HL-60/S4 treated with retinoic acid at 250 ng/mL for 4 days and 3 days (cell line): Measurements from ENCODE around the gene LIG1.

ENCODE experiments used
- in situ Hi-C: fragments of 300-500 bp; cut with MboI; formaldehyde crosslinking; loops from 2 replicates; pipeline ENCODE4 v1.7.0; 2022; ENCODE audit warnings: low sequenced_read_pairs

The LIG1 gene

DNA sequence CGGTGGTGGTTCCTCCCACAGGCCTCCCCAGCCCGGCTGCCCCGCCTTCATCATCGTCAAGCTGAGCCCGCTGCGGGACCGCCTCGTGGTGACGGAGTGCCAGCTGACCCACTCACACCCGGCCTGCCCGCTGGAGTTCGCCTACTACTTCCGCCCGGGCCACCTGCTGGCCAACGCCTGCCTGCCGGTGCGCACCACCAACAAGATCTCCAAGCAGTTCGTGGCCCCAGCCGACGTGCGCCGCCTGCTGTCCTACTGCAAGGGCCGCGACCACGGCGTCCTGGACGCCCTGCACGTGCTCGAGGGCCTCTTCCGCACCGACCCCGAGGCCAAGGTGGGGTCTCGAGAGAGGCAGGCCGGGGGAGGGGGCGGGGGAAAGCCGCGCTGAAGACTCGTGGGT is 12.3 kb upstream of the LIG1 start:
- in situ Hi-C loops = no loop called here

DNA sequence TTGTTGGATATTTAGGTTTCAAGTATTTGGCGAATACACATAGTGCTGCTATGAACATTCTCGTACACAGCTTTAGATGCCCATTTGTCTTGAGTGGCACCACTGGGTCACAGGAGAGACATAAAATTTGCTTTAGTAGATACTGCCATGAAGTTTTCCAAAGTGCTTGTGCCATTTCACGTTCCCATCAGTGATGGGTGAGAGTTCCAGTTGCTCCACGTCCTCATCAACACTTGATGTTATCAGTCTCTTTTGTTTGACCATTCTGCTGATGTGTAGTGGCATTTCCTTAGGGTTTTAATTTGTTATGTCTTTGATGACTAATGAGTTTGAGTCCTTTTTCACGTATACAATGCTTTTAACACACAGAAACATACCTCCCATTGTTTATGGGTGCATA is 11.4 kb upstream of the LIG1 start:
- in situ Hi-C loops = no loop called here

DNA sequence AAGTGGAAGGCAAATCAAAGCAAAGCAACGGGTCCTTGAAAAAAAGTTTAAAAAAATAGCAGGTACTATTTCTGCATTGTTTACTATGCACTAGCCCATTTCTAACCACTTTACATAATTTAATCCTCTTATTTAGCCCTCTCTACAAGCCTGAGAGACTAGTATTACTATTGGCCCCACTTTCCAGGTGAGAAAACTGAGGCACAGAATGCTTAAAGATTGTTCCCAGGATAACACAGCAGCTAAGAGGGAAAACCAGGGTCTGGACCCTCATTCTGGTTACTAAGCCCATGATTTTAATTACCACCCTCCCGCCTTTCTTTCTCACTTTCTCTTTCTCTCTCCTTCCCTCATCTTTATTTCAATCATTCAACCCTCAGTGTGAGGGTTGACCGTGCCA is 6.1 kb upstream of the LIG1 start:
- in situ Hi-C loops = no loop called here

DNA sequence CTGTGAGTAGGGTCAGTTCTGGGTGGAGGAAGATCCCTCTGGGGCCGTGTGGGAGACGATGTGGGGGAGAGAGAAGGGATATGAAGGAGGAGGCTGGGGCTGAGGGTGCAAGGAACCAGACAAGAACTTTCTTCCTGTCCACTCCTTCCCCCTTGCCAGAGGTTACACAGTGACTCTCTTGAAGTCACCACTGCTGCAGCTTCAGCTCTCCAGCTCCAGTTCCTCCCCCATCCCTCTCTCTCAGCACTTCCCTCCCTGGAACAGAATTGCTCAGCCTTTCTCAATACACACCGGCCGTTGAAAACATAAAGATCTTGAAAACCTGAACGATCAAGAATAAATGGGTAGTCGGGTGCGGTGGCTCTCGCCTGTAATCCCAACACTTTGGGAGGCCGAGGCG is 5.4 kb upstream of the LIG1 start:
- in situ Hi-C loops = no loop called here

DNA sequence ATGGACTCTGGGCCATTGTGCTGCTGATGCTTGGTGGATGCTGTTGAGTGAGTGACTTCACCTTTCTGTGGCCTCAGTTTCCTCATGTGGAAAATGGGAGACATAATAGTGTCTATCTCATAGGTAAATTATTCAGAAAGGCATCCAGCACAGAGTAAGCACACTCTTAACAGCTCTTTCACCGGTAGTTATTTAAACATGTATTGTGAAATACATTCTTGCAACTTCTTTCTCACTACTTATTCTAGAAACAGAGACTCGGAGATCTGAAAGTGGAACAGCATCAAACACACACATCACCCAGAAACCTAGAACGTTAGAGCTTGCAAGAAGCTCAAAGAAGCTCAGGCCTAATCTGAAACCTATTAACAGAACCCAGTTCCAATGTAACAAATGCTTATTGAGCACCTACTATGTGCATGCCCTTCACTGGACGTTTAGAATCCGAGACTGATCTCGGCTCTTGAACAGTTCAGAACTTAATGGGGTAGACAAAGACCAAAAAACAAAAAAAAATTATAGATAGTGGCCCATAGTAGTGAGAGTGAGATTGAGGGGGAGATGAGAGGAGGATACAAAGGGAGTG is 4.4 kb upstream of the LIG1 start:
- in situ Hi-C loops = no loop called here

DNA sequence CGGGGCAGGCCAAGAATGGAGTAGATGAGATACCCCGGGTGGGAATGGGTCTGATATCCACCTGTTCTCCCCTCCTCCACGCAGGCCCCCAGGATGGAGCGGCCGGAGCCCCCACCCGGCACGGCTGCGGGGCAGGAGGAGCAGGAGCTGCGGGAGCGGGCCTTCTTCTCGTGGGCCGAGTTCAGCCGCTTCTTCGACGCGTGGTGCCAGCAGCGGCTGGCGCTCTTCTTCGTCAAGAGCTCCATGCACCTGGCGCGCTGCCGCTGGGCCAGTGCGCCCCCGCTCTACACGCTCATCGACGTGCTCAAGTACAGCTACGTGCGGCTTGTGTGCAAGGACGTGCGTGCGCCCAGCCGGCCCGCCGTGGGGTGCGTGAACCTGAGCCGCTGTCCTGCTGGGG is 1.6 kb upstream of the LIG1 start:
- in situ Hi-C loops = no loop called here

DNA sequence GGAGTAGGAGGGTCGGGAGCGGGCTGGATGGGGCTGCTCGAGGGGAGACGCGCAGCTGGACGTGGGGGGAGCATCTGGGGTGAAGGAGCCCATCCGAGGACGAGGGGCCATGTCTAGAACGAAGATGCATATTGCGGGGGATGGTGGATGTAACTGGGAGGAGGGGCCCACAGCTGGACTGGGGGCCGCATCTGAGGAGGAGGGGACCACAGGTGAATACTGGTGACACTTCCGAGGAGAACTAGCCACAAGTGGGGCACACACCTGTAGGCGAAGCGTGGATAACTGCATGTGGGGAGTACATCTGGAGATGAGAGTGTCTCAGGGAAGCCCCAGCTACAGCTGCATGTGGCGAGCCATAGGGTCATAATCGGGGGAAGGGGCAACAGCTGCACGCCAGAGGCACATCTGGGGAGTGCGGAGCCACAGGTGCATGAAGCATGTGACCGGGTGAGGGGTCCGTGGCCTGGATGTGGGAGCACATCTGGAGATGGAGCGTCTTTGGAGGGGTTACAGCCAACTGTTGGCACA is 738 bp upstream of the LIG1 start:
- in situ Hi-C loops = no loop called here

DNA sequence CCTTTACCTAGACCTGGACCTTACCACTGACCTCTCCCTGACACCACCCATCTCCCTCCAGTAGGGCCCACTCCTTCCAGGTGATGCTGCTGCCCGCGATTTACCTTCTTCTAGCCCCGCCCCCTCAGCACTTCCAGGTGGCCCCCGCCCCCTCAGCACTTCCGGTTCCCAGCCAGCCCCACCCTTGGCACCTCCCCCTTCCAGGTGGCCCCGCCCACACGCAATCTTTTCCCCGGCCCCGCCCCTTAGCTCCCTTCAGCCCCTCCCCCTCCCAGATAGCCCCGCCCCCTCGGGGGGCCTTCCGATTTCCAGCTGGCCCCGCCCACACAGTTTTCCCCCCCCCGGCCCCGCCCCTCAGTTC is 586 bp downstream of the LIG1 start:
- in situ Hi-C loops = no loop called here

DNA sequence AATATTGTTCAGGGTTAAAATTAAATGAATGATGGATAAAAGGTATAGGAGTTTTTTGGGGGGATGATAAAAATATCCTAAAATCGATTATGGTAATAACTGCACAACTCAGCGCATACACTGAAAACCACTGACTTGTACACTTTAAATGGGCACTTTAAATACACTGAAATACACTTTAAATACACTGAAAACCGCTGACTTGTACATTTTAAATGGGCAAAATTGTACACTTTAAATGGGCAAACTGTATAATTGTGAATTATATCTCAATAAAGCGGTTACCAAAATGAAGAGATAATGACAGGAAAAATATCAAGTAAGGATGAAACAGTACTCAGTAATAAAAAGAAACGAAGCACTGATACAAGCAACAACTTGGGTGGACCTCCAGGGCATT is 1.5 kb downstream of the LIG1 start:
- in situ Hi-C loops = no loop called here

DNA sequence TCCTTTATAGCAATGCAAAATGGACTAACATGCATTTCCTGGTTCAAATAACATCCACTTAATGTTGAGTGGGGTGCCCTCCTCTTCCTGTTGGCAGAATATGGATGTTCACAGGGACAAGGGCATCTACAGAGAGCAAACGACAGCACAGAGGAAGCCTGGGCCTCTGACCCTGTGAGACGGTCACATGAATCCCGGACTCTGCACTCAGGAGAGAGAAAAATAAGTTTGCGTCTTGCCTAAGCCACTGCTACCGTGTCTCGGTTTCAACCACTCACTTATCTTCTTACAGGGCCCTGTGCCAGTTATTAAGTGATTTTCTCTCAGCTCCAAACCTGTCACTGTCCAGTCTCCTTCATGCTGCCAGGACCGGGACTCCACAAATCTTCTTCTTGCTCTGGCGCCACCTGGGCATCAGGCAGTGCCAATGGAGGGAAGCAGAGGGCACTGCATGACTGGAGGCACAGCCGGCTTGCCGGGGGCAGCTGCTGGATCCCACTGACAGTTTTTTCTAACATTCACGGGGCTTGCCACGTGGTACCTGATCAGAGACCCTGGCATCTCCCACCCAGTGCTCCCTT is 11.8 kb downstream of the LIG1 start:
- in situ Hi-C loops = no loop called here

DNA sequence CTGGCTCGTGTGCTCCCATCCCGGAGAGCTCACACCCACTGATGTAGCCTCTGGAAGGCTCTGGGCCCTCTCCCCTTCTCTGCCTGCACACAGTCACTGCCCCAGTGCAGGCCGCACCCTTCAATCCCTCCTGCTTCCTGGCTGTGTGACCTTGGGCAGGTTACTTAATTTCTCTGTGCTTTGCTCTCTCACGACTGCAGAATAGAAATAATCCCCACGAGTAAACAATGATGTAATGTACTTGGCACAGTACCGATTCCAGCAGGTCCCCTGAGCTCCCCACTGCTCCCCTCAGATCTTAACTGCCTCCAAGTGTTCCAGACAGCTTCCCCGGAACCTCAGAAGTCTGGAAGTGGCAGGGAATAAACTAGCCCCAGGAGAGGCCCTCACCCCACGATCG is 16.1 kb downstream of the LIG1 start:
- in situ Hi-C loops = no loop called here

DNA sequence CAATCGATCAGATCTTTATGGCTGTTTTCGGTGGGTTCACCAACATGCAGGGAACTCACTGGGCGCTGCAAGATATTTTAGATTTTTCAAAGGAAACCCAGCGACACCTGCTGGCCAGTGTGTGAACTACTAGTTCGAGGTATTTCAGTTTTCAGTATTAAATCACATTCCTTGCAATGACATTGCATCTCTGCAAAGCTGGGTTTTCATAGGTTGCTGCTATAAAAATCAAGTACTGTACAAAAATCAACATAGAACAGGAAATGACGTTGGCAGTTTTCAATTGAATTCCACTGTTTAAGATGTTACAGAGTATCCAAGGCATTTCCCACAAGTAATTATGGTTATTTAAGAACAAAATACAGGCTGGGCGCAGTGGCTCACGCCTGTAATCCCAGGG is 17.6 kb downstream of the LIG1 start:
- in situ Hi-C loops = no loop called here

DNA sequence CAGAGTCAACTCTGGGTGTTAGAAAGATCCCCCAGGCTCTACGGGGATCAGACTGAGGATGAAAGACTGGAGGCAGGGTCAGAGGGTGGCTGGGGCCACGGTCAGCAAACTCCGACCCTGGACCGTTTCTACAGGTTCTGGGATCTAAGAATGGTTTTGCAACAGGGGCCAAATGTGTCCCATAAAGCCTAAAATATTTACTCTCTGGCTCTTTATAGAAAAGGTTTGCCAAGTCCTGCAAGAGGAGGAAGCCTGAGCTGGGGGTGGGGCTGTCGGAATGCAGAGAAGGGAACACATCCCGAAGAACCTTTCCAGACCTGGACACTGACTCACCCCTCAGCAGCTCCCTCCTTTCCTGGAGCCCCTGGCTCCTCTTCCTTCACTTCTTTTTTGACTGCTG is 20.7 kb downstream of the LIG1 start:
- in situ Hi-C loops = no loop called here

DNA sequence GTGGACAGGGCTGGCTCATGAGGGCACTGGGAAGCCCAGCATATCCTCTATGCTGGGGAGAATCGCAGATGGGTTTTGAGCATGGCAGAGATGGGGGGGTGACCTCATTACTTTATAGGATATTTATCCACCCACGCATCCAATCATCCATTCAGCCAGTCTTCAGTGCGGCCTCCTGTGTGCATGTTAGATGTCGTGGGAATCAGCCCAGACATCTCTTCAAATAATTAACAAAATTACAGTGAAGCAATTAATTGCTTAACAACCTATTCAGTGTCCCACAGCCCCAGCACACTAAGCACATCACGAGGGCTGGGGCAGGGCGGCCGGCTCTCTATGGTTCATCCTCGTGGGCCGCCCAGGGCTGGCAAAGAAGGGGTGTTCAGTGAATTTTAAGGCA is 21.6 kb downstream of the LIG1 start:
- in situ Hi-C loops = no loop called here

DNA sequence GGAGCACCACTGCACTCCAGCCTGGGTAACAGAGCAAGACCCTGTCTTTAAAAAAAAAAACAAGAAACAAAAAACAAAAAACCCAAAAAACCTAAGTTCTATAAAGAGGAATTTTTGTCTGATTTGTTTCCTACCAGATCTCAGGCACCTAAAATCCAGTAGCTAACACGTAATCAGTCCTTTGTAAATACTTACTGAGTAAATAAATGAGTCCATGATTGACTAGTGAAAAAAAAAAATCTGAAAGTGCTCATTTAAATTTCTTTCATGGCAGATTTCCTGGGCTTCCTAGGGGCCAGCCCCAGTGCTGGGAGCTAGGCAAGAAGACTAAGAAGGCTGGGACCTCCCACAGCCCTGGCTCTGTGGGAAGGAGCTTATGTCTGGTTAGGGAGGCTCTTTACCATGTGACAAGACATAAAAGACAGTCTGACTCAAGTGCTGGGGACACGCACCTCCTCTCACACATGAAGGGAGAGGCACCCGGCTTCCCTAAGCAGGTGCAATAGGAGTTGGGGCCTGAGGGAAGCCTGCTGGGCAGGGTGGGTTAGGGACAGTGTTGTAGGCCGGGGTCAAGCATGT is 22.5 kb downstream of the LIG1 start:
- in situ Hi-C loops = no loop called here

DNA sequence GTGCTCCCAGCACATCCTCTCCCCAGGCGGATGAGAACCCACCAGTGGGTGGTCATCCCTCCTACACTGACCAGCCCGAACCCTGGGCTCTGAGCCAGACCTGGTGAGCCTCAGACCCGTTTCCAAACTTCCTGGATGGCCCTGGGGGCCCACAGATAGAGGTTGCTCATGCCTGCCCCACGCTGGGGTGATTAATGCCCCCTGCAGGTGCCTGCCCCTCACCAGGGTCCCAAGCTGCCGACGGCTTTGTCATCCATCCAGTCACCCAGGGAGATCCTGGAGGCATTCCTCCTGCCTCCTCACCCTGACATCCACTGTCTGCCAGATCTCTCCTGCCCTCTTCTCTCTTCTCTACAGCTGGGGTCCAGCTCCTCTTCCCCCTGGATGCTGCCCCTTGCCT is 31.1 kb downstream of the LIG1 start:
- in situ Hi-C loops = no loop called here

DNA sequence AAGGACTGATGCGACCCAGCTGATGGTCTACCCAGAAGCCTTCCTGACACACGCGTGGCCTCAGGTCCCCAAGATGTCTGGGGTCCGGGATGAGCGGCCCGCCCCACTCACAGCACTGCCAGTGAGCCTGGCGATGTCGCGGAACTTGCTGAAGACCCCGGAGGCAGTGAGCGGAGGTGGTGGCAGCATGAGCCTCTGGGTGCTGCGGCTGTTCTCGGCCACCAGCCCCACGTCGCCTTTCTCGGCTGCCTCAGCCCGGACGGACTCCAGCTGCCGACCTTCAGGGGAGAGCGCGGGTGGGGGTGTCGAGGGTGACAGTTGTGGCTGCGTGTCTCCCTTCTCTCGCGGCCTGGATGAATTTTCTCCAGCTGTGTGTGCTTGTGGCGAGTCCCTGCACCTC is 32.7 kb downstream of the LIG1 start:
- in situ Hi-C loops = no loop called here

DNA sequence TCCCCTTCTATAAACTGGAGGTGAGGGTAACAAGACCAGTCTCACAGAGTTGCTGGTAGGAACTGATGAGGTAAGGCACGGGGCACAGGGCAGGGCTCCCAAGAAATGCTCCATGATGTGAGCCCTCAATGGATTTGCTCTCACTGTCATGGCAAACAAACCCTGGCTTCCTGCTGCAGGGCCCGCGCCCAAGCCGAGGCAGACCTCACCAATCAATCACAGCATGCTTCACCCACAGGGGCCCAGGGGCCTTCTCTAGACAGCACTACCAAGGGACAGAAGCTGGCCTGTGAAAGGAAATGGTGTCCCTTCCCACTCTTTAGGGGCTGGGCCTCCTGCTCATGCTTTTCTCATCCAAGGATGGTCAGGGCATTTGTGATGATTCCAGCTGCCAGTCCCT is 33.6 kb downstream of the LIG1 start:
- in situ Hi-C loops = no loop called here

DNA sequence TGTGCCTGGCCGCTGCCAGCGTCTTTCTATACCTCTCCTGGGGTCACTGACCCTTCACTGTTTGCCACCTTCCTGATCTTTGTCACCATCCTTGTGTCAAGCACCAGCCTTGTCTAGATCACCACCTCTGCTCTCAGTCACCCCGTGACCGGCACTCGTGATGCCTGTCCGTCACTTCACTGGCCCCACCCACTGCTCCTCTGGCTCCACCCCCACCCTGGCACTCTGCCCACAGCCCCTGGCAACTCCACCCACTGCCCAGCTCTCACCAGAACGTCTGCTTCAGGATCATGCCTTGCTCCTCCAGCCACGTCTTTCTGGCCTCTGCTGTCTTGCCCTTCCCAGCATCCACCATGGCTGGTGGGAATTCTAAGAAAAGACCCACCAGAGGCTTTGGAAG is 34.7 kb downstream of the LIG1 start:
- in situ Hi-C loops = no loop called here

DNA sequence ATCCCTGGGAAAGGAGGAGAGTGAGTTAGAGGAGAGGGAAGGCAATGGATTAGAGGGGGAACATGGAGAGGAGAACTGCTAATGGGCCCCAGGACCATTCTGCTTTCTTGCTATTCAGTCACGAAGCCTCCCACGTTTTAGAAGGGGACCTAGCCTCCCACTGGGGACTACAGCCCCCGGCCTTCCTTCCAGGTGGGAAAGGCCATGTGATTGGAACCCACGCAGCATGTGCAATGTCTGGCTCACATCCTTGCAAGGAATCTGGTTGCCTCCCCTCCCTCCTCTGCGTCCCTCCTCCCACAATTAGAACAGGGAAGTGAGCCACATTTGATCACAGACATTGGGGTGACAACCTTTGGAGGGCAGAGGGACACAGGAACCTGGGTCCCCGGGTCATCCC is 37.0 kb downstream of the LIG1 start:
- in situ Hi-C loops = no loop called here

DNA sequence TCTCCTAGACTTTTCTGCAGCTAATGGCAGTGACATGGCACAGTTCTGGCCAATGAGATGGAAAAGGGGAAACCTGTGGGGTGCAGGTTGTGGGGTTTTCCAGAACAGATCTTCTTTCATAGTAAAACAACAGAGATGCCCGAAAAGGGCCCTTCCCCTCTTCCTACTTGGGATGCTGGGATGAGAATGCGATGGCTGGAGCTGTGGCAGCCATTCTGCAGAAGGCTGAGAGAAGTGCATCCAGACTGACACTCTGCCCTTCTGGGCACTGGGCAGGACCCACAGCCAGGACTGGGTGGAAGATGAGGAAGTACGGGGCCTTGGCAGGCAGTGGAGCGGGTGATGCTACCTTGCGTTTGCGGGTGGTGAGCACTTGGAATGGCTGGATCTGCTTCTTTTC is 42.6 kb downstream of the LIG1 start:
- in situ Hi-C loops = no loop called here

DNA sequence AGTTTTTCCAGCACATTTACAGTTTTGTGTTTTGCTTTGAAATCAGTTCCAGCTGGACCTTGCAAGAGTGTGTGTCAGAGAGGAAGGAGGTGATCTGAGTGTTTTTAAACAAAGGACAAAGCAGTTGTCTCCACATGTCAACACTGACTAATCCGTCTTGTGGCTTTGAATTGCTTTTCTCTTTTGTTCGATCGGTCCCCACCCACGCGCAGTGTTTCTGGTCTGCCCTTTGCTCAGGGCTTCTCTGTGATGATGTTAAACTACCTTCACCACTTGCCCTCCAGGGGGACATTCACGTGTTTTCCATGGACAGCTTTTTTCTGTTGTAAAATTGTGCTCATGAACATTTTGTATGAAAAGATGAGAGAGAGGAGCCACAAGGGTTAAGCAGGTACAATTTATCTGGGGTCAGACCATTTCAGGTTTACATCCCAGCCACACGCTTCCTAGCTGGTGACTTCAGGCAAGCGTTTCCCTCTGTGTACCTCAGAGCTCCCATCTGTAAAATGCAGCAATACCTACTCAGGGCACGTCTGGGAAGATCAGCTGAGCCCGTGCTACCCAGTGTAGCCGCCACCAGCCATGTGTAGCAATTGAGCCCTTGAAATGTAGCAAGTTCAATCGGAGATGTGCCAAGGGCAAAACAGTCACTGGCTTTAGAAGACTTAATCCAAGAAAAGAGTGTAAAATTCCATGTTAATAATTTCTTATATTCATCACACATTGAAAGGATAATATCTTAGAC is 46.1 kb downstream of the LIG1 start:
- in situ Hi-C loops = no loop called here
